ENCODE measurements around the gene TMEM101. TPM values are rescaled to one million over a fixed set of nuclear protein-coding genes. Genes with fewer than 3 reads are reported as not detected.

The TMEM101 gene
- polyA plus RNA-seq, 1 of the 3 experiments (the other 2 are of a cell fraction), result 62.9 TPM

DNA sequence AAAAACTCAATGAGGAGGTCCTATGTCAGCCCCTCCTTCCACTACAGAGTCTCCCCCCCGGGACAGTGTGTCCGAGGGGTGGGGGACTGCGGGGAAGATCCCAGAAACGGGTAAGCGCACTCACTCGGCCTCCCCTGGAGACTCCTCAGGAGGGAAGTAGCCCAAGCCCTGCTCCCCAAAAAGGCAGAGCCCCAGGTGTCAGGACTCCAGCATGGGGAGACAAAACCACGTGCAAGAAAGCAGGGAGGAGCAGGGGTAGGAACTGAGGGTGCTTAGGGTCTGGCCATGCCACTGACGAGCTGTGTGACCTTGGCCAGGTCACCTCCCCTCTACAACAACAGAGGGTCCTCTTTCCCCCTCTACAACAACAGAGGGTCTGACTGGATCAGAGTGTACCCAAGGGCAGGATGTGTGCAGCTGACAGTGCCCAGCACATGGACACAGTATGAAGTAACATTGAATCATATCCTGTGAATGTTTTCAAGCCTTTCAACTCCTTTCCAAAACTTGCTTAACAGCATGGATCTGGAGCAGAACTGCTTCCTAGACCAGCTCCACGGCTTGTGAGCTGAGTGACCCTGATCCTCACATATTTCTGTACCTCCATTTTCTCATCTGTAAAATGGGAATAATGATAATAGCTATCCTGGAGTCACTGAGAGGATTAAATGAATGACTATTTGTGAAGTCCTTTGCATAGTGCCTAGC, 12.5 kb downstream of the TMEM101 start:
- H2AFZ ChIP-seq (ENCODE audit: low read depth), result no peak overlapping the region
- 77% methylated on average over 9 of the region's 9 CpGs for WGBS (ENCODE audit: low lambda C conversion rate)
- H3K27ac ChIP-seq (ENCODE audit: low read depth in 2 of 2, low read length in 1 of 2), result 0 out of 4 replicates have a peak overlapping the region, but pooled peaks of 1 of the 2 experiments have one; percentile 13

GRCh38 chr17:44001461-44001920, 13.3 kb downstream of the TMEM101 start:
- 95% methylated on average over 2 of the region's 2 CpGs for WGBS (ENCODE audit: low lambda C conversion rate)
- no peaks in the 10 kb centered on the region for H4K20me1 ChIP-seq (ENCODE audit: insufficient read depth)
- no peak for TF ChIP-seq POLR2AphosphoS5 (IDR thresholded peaks at IDR 0.05; ENCODE audit: low read depth, low read length)
- no peak for TF ChIP-seq RXRA (IDR thresholded peaks at IDR 0.05; ENCODE audit: borderline replicate concordance, low read depth)
- no peak for TF ChIP-seq ELF1 (IDR thresholded peaks at IDR 0.05)
- TF ChIP-seq MXI1 (IDR thresholded peaks at IDR 0.05; ENCODE audit: low read depth, low read length), result no peak
- no peak for TF ChIP-seq USF1 (IDR thresholded peaks at IDR 0.05; ENCODE audit: borderline replicate concordance, low read depth)
- TF ChIP-seq ZBTB33 (IDR thresholded peaks at IDR 0.05; ENCODE audit: borderline replicate concordance, low read depth), result no peak
- no peak for TF ChIP-seq SIN3A (IDR thresholded peaks at IDR 0.05; ENCODE audit: borderline replicate concordance, low read depth, low read length)
- no peak for TF ChIP-seq CHD2 (IDR thresholded peaks at IDR 0.05; ENCODE audit: low read length, partially characterized antibody)
- TF ChIP-seq TCF12 (IDR thresholded peaks at IDR 0.05), result no peak
- no peak for TF ChIP-seq TAF1 (IDR thresholded peaks at IDR 0.05; ENCODE audit: borderline replicate concordance, low read depth, low read length)
- TF ChIP-seq, protein P1, sequence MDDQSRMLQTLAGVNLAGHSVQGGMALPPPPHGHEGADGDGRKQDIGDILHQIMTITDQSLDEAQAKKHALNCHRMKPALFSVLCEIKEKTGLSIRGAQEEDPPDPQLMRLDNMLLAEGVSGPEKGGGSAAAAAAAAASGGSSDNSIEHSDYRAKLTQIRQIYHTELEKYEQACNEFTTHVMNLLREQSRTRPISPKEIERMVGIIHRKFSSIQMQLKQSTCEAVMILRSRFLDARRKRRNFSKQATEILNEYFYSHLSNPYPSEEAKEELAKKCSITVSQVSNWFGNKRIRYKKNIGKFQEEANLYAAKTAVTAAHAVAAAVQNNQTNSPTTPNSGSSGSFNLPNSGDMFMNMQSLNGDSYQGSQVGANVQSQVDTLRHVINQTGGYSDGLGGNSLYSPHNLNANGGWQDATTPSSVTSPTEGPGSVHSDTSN (IDR thresholded peaks at IDR 0.05), result no peak
- no peak for TF ChIP-seq TEAD4 (IDR thresholded peaks at IDR 0.05; ENCODE audit: borderline replicate concordance, insufficient read depth)

More for the DNA sequence above, 12.5 kb downstream of the TMEM101 start:
- no peaks in the 10 kb centered on the region for H4K20me1 ChIP-seq (ENCODE audit: insufficient read depth)
- H3F3A ChIP-seq (replicated peaks; ENCODE audit: insufficient read depth), result peaks cover 18% of the 10 kb centered on the region
- H3K9me2 ChIP-seq, result no peaks in the 10 kb centered on the region
- DNase-seq, result no peak
- H3K79me2 ChIP-seq (ENCODE audit: insufficient read depth), result no peaks in the 10 kb centered on the region
- H3K4me3 ChIP-seq (ENCODE audit: low read depth in 2 of 2, low read length in 1 of 2), result no peak overlapping the region
- POLR2A ChIA-PET, result no interaction called here
- no peaks in the 10 kb centered on the region for H3K9me3 ChIP-seq
- no peaks in the 10 kb centered on the region for H3K36me3 ChIP-seq (replicated peaks in 1 of 2; ENCODE audit: control insufficient read depth in 1 of 2, insufficient read depth in 2 of 2, low read length in 1 of 2)
- H3K9ac ChIP-seq, result no peak overlapping the region
- H3K4me1 ChIP-seq (ENCODE audit: control insufficient read depth in 1 of 2, insufficient read depth in 2 of 2, low read depth in 1 of 2, low read length in 1 of 2), result peaks cover 5 to 26% of the 10 kb centered on the region in 2 experiments; a peak in 3 of 4 replicates
- no peak for TF ChIP-seq USF1 (IDR thresholded peaks at IDR 0.05; ENCODE audit: borderline replicate concordance, low read depth)
- TF ChIP-seq TCF12 (IDR thresholded peaks at IDR 0.05), result peak; percentile 49; the same call in 1 of the 2 replicates
- TF ChIP-seq, protein P2, sequence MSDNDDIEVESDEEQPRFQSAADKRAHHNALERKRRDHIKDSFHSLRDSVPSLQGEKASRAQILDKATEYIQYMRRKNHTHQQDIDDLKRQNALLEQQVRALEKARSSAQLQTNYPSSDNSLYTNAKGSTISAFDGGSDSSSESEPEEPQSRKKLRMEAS (IDR thresholded peaks at IDR 0.05; ENCODE audit: low read depth), result peak; percentile 68
- TF ChIP-seq EP300 (IDR thresholded peaks at IDR 0.05; ENCODE audit: borderline replicate concordance in 1 of 2, low read depth in 1 of 2, low read length in 1 of 2), result no peak
- no peak for TF ChIP-seq YY1 (IDR thresholded peaks at IDR 0.05; ENCODE audit: low read depth)
- TF ChIP-seq, protein P3, sequence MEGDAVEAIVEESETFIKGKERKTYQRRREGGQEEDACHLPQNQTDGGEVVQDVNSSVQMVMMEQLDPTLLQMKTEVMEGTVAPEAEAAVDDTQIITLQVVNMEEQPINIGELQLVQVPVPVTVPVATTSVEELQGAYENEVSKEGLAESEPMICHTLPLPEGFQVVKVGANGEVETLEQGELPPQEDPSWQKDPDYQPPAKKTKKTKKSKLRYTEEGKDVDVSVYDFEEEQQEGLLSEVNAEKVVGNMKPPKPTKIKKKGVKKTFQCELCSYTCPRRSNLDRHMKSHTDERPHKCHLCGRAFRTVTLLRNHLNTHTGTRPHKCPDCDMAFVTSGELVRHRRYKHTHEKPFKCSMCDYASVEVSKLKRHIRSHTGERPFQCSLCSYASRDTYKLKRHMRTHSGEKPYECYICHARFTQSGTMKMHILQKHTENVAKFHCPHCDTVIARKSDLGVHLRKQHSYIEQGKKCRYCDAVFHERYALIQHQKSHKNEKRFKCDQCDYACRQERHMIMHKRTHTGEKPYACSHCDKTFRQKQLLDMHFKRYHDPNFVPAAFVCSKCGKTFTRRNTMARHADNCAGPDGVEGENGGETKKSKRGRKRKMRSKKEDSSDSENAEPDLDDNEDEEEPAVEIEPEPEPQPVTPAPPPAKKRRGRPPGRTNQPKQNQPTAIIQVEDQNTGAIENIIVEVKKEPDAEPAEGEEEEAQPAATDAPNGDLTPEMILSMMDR (IDR thresholded peaks at IDR 0.05), result no peak
- TF ChIP-seq FOSL2 (IDR thresholded peaks at IDR 0.05; ENCODE audit: borderline replicate concordance, low read depth), result peak; percentile 20; the same call in 1 of the 2 replicates
- TF ChIP-seq CHD2 (IDR thresholded peaks at IDR 0.05; ENCODE audit: low read length, partially characterized antibody), result no peak
- no peak overlapping the region for H3K4me2 ChIP-seq
- no peaks in the 10 kb centered on the region for H3K27me3 ChIP-seq (ENCODE audit: insufficient read depth)
- CTCF ChIA-PET, result interaction anchor here (0.8 to 31.1 kb wide), 6 partner anchors 15 to 156 kb away, joined by 3 to 638 read pairs (median 6); partner anchors contain the start of genes CD300LG and PPY

More at GRCh38 chr17:44001461-44001920, 13.3 kb downstream of the TMEM101 start:
- Histone ChIP-seq H3K4me2 (no peak overlapping the region), H3K4me3 (ENCODE audit: low read depth in 2 of 2, low read length in 1 of 2) (no peak overlapping the region), H3K27ac (ENCODE audit: low read depth in 2 of 2, low read length in 1 of 2) (no peak overlapping the region), H3K9me2 (no peaks in the 10 kb centered on the region), H3K9ac (no peak overlapping the region), H3K9me3 (no peaks in the 10 kb centered on the region), H3K4me1 (ENCODE audit: control insufficient read depth in 1 of 2, insufficient read depth in 2 of 2, low read depth in 1 of 2, low read length in 1 of 2) (peaks cover 5 to 25% of the 10 kb centered on the region in 2 experiments; a peak in 3 of 4 replicates), H3K27me3 (ENCODE audit: insufficient read depth) (no peaks in the 10 kb centered on the region), H3F3A (replicated peaks; ENCODE audit: insufficient read depth) (peaks cover 13% of the 10 kb centered on the region), H2AFZ (ENCODE audit: low read depth) (no peak overlapping the region), H3K79me2 (ENCODE audit: insufficient read depth) (no peaks in the 10 kb centered on the region), H3K36me3 (replicated peaks in 1 of 2; ENCODE audit: control insufficient read depth in 1 of 2, insufficient read depth in 2 of 2, low read length in 1 of 2) (no peaks in the 10 kb centered on the region)
- DNase-seq, result no peak
- ChIA-PET POLR2A (no interaction called here), CTCF (interaction anchor here (0.6 to 31.1 kb wide), 4 partner anchors 58 to 155 kb away, joined by 3 to 638 read pairs (median 6); partner anchors contain the start of genes CD300LG and PPY)

All from SK-N-SH (cell line).